GM19240 (cell line): Measurements from ENCODE around the gene CFAP91.

Experiments used
- DNase-seq: peaks from one replicate; pipeline ENCODE4 v3.0.0; 2011; ENCODE audit warnings: low spot score; ENCODE audit not compliant: insufficient read length

Gene CFAP91

GRCh38 chr3:119702530-119703527 lies at the start of gene CFAP91:
CFAP91 (plus strand) TSS chr3:119703022; CDS start chr3:119703099, 77 bp downstream.
- DNase-seq: peak; percentile 48

- no peak for DNase-seq
Observed at GRCh38 chr3:119653876-119654275, 48.9 kb upstream of the CFAP91 start.

- no peak for DNase-seq
Observed at GRCh38 chr3:119657887-119658702, 44.7 kb upstream of the CFAP91 start.

GRCh38 chr3:119658994-119659393 lies 43.8 kb upstream of the CFAP91 start:
- DNase-seq: no peak

GRCh38 chr3:119659606-119660291 lies 43.1 kb upstream of the CFAP91 start:
- DNase-seq: no peak

GRCh38 chr3:119660474-119661440 lies 42.1 kb upstream of the CFAP91 start, which contains the start of gene POPDC2:
POPDC2 (minus strand) TSS chr3:119660589; CDS start chr3:119660423, 166 bp downstream.
- no peak for DNase-seq

- DNase-seq: no peak
Observed at GRCh38 chr3:119662604-119663373, 40.0 kb upstream of the CFAP91 start.

- DNase-seq: no peak
Observed at GRCh38 chr3:119663885-119664284, 38.9 kb upstream of the CFAP91 start.

GRCh38 chr3:119664370-119664769 lies 38.5 kb upstream of the CFAP91 start:
- DNase-seq: no peak

GRCh38 chr3:119664850-119665379 lies 37.9 kb upstream of the CFAP91 start:
- no peak for DNase-seq

- DNase-seq: no peak
Observed at GRCh38 chr3:119665954-119666559, 36.8 kb upstream of the CFAP91 start.

- DNase-seq: no peak
Observed at GRCh38 chr3:119669906-119670570, 32.8 kb upstream of the CFAP91 start.

- no peak for DNase-seq
Observed at GRCh38 chr3:119672776-119673175, 30.0 kb upstream of the CFAP91 start.

- DNase-seq: no peak
Observed at GRCh38 chr3:119673875-119674274, 28.9 kb upstream of the CFAP91 start.

GRCh38 chr3:119675188-119675874 lies 27.5 kb upstream of the CFAP91 start:
- DNase-seq: no peak

GRCh38 chr3:119676020-119676419 lies 26.8 kb upstream of the CFAP91 start:
- DNase-seq: no peak

- peak; percentile 91 for DNase-seq
Observed at GRCh38 chr3:119676771-119677640, 25.8 kb upstream of the CFAP91 start, which contains the start of gene COX17. COX17 (minus strand) TSS chr3:119677406; CDS start chr3:119677310, 96 bp downstream.
